HCT116 (cell line): ENCODE measurements around the gene CLIP2. TPM values are rescaled to one million over a fixed set of nuclear protein-coding genes. Genes with fewer than 3 reads are reported as not detected.
A peak's percentile ranks its signal among the peaks of the same experiment; 100 is the strongest.

Experiments
- ATAC-seq: fragments of 200-7000 bp; cut with Tn5 transposase; 2 replicates; pipeline ENCODE4 v1.9.1; 2020; ENCODE audit warnings: mild to moderate bottlenecking, moderate library complexity
- BruUV-seq: library from RNA; stranded (reverse); fragments of 400-500 nt; replicated peaks from 2 replicates; lab custom pipeline; 2021; lab: Mats Ljungman, UMichigan
- CTCF ChIA-PET: fragments of 300-600 bp; sonication (Branson Sonifier 250); formaldehyde crosslinking; loops from one replicate; lab custom pipeline; 2021; ENCODE audit warnings: antibody characterized with exemption; lab: Charles Lee
- POLR2A ChIA-PET: fragments of 300-600, 350-600 bp; sonication (Branson Sonifier 250); formaldehyde crosslinking; loops from one replicate; lab custom pipeline; 2021; ENCODE audit warnings: antibody characterized with exemption; lab: Charles Lee
- RAD21 ChIA-PET, 2 experiments: fragments of 300-600 bp; sonication (Branson Sonifier 250); formaldehyde crosslinking; loops; one replicate each; lab custom pipeline; 2023; ENCODE audit warnings: low total read pairs in 2 of 2; ENCODE audit not compliant: uncharacterized antibody in 2 of 2, unreplicated experiment in 2 of 2, low non-redundant PET in 1 of 2; lab: Charles Lee
- DNase-seq: peaks from one replicate; pipeline ENCODE4 v3.0.0-alpha.2; 2010; ENCODE audit warnings: low read depth, low spot score
- H2AFZ ChIP-seq: fragments of 200-600 bp; shearing (Covaris generic), sonication (generic); 2 replicates; pipeline ENCODE4 v1.6.1; 2017; ENCODE audit warnings: low read depth, mixed run types, mixed read lengths, antibody characterized with exemption, low read length; ENCODE audit not compliant: poor library complexity, severe bottlenecking
- H3K27ac ChIP-seq: 2 replicates; pipeline ENCODE4 v1.5.1; 2012; ENCODE audit warnings: low read depth, low read length
- H3K27me3 ChIP-seq: fragments of 200-600 bp; sonication (generic); 2 replicates; pipeline ENCODE4 v1.6.1; 2016; ENCODE audit warnings: mixed run types, low read length, mixed read lengths; ENCODE audit not compliant: insufficient read depth
- H3K36me3 ChIP-seq, 2 experiments: fragments of 200-500 bp in 1 of 2; fragments of 200-600 bp in 1 of 2; sonication (Bioruptor generic) in 1 of 2; sonication (generic) in 1 of 2; 2 replicates each; pipeline versions ENCODE4 v1.5.1 to v1.6.1; 2014 to 2016; ENCODE audit warnings: low read length in 2 of 2, inconsistent platforms in 1 of 2, mixed read lengths in 1 of 2, mixed run types in 1 of 2; ENCODE audit not compliant: insufficient read depth in 2 of 2, control insufficient read depth in 1 of 2
- H3K4me1 ChIP-seq, 2 experiments: fragments of 200-600 bp in 1 of 2; sonication (generic) in 1 of 2; 2 replicates each; pipeline versions ENCODE4 v1.5.1 to v1.6.1; 2012 to 2017; ENCODE audit warnings: low read length in 2 of 2, inconsistent platforms in 1 of 2, mild to moderate bottlenecking in 1 of 2, mixed read lengths in 1 of 2, mixed run types in 1 of 2, moderate library complexity in 1 of 2; ENCODE audit not compliant: insufficient read depth in 2 of 2, control insufficient read depth in 1 of 2
- H3K4me2 ChIP-seq: fragments of 200-600 bp; sonication (generic); 2 replicates; pipeline ENCODE4 v1.6.1; 2017; ENCODE audit warnings: mixed run types, low read length, mixed read lengths
- H3K4me3 ChIP-seq, 2 experiments: fragments of 200-600 bp in 1 of 2; sonication (generic) in 1 of 2; replicated peaks in 1 of 2; 2 replicates each; pipeline ENCODE4 v1.5.1; 2011 to 2016; ENCODE audit warnings: low read length in 2 of 2, control low read depth in 1 of 2, low read depth in 1 of 2, mild to moderate bottlenecking in 1 of 2, mixed read lengths in 1 of 2, mixed run types in 1 of 2
- H3K79me2 ChIP-seq: fragments of 200-600 bp; sonication (generic); 2 replicates; pipeline ENCODE4 v1.6.1; 2017; ENCODE audit warnings: mild to moderate bottlenecking, mixed run types, low read length, moderate library complexity, mixed read lengths; ENCODE audit not compliant: insufficient read depth
- H3K9ac ChIP-seq: fragments of 200-600 bp; sonication (generic); 2 replicates; pipeline ENCODE4 v1.6.1; 2016; ENCODE audit warnings: low read length, mixed read lengths
- H3K9me2 ChIP-seq: fragments of 200-600 bp; sonication (generic), shearing (Covaris generic); 2 replicates; pipeline ENCODE4 v1.6.1; 2017; ENCODE audit warnings: mixed run types, mild to moderate bottlenecking, moderate library complexity; ENCODE audit not compliant: insufficient read depth
- H3K9me3 ChIP-seq, 2 experiments: fragments of 200-500 bp in 1 of 2; fragments of 200-600 bp in 1 of 2; sonication (Bioruptor generic) in 1 of 2; sonication (generic) in 1 of 2; 2 replicates each; pipeline ENCODE4 v1.6.1; 2014 to 2017; ENCODE audit warnings: low read length in 2 of 2, mixed read lengths in 2 of 2, inconsistent platforms in 1 of 2, low read depth in 1 of 2, mild to moderate bottlenecking in 1 of 2, mixed run types in 1 of 2, moderate library complexity in 1 of 2; ENCODE audit not compliant: control insufficient read depth in 1 of 2, insufficient read depth in 1 of 2
- H4K20me1 ChIP-seq: fragments of 200-600 bp; sonication (generic), shearing (Covaris generic); 2 replicates; pipeline ENCODE4 v1.6.1; 2017; ENCODE audit warnings: mixed run types, mild to moderate bottlenecking, moderate library complexity; ENCODE audit not compliant: insufficient read depth
- CBX3 ChIP-seq: IDR thresholded peaks from 2 replicates; pipeline ENCODE4 v1.6.1; 2012; ENCODE audit warnings: low read depth
- CEBPB ChIP-seq: IDR thresholded peaks from 2 replicates; pipeline ENCODE4 v1.6.1; 2012; ENCODE audit warnings: low read depth
- EGR1 ChIP-seq: IDR thresholded peaks from 2 replicates; pipeline ENCODE4 v1.6.1; 2012; ENCODE audit warnings: low read depth
- ELF1 ChIP-seq: IDR thresholded peaks from 2 replicates; pipeline ENCODE4 v1.6.1; 2012; ENCODE audit warnings: low read depth, borderline replicate concordance
- EZH2 ChIP-seq: fragments of 200-600 bp; sonication (generic); IDR thresholded peaks from 2 replicates; pipeline ENCODE4 v1.6.1; 2017; ENCODE audit warnings: antibody characterized with exemption, mixed run types
- EZH2phosphoT487 ChIP-seq: fragments of 200-600 bp; IDR thresholded peaks from 2 replicates; pipeline ENCODE4 v1.6.1; 2018; ENCODE audit warnings: antibody characterized with exemption, borderline replicate concordance
- FOSL1 ChIP-seq: IDR thresholded peaks from 2 replicates; pipeline ENCODE4 v1.6.1; 2012; ENCODE audit warnings: low read depth
- MAX ChIP-seq: IDR thresholded peaks from 2 replicates; pipeline ENCODE4 v1.6.1; 2012
- POLR2AphosphoS5 ChIP-seq: IDR thresholded peaks from 2 replicates; pipeline ENCODE4 v1.6.1; 2011; ENCODE audit warnings: mild to moderate bottlenecking, low read depth, low read length, moderate library complexity
- RAD21 ChIP-seq: IDR thresholded peaks from 2 replicates; pipeline ENCODE4 v1.6.1; 2012; ENCODE audit warnings: low read depth, mild to moderate bottlenecking
- SIN3A ChIP-seq: IDR thresholded peaks from 2 replicates; pipeline ENCODE4 v1.6.1; 2012; ENCODE audit warnings: low read depth
- TCF7L2 ChIP-seq: IDR thresholded peaks from 2 replicates; pipeline ENCODE4 v1.7.0; 2011; ENCODE audit warnings: borderline replicate concordance, inconsistent platforms; ENCODE audit not compliant: insufficient read depth, insufficient read length; ENCODE audit errors: extremely low read depth
- YY1 ChIP-seq: IDR thresholded peaks from 2 replicates; pipeline ENCODE4 v1.6.1; 2011; ENCODE audit warnings: low read length, low read depth, moderate library complexity, mild to moderate bottlenecking; ENCODE audit not compliant: insufficient replicate concordance; ENCODE audit errors: extremely low read depth
- ZBTB33 ChIP-seq: IDR thresholded peaks from 2 replicates; pipeline ENCODE4 v1.6.1; 2011; ENCODE audit warnings: mild to moderate bottlenecking, low read length, moderate library complexity; ENCODE audit not compliant: insufficient replicate concordance; ENCODE audit errors: extremely low read depth
- ZFX ChIP-seq: fragments of 450-650 bp; IDR thresholded peaks from 2 replicates; pipeline ENCODE4 v1.6.1; 2017
- ZNF274 ChIP-seq: fragments of 200-500 bp; sonication (Bioruptor generic); IDR thresholded peaks from 2 replicates; pipeline ENCODE4 v1.6.1; 2014; ENCODE audit warnings: mild to moderate bottlenecking, low read depth, low read length, inconsistent platforms
- intact Hi-C: fragments of 100-400 bp; cut with micrococcal nuclease; formaldehyde crosslinking; loops from 2 replicates; pipeline ENCODE4 v1.10.0; 2022
- total RNA-seq: library from RNA; stranded (reverse); gene quantifications from one replicate; pipeline ENCODE4 v1.2.1, GENCODE V29; 2021; ENCODE audit not compliant: unreplicated experiment
- TF ChIP-seq, protein P1 (sequence below): IDR thresholded peaks from 2 replicates; pipeline ENCODE4 v1.6.1; 2012; ENCODE audit warnings: low read depth

Gene CLIP2
- total RNA-seq, 1 experiment from 2014 or later: 40.1 TPM

GRCh38 chr7:74297516-74298233 is 8.5 kb downstream of the CLIP2 start:
- peaks cover 64% of the 10 kb centered on the region for H3K79me2 ChIP-seq
- POLR2A ChIA-PET: interaction anchor here (1.0 kb wide), 1 partner anchor 528 kb away, joined by 3 read pairs; the partner anchor contains the start of gene CLDN3
- no peaks in the 10 kb centered on the region for H3K9me2 ChIP-seq

More at GRCh38 chr7:74297516-74298233, 8.5 kb downstream of the CLIP2 start:
- peaks cover 46 to 65% of the 10 kb centered on the region in 2 experiments for H3K4me1 ChIP-seq
- ChIA-PET CTCF (no interaction called here), RAD21 (interaction anchor here in 1 of 2 experiments (0.6 kb wide), 1 partner anchor 14 kb away, joined by 4 read pairs; no protein-coding TSS in a partner anchor)
- no peak for ATAC-seq
- no peak overlapping the region for H3K4me3 ChIP-seq
- no peak for DNase-seq
- TF ChIP-seq CEBPB: no peak
- TF ChIP-seq, protein P1, sequence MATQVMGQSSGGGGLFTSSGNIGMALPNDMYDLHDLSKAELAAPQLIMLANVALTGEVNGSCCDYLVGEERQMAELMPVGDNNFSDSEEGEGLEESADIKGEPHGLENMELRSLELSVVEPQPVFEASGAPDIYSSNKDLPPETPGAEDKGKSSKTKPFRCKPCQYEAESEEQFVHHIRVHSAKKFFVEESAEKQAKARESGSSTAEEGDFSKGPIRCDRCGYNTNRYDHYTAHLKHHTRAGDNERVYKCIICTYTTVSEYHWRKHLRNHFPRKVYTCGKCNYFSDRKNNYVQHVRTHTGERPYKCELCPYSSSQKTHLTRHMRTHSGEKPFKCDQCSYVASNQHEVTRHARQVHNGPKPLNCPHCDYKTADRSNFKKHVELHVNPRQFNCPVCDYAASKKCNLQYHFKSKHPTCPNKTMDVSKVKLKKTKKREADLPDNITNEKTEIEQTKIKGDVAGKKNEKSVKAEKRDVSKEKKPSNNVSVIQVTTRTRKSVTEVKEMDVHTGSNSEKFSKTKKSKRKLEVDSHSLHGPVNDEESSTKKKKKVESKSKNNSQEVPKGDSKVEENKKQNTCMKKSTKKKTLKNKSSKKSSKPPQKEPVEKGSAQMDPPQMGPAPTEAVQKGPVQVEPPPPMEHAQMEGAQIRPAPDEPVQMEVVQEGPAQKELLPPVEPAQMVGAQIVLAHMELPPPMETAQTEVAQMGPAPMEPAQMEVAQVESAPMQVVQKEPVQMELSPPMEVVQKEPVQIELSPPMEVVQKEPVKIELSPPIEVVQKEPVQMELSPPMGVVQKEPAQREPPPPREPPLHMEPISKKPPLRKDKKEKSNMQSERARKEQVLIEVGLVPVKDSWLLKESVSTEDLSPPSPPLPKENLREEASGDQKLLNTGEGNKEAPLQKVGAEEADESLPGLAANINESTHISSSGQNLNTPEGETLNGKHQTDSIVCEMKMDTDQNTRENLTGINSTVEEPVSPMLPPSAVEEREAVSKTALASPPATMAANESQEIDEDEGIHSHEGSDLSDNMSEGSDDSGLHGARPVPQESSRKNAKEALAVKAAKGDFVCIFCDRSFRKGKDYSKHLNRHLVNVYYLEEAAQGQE: no peak
- TF ChIP-seq RAD21: no peak
- TF ChIP-seq ZFX: no peak
- no peak for TF ChIP-seq ZNF274
- no peak for TF ChIP-seq YY1
- no peak for TF ChIP-seq EZH2
- TF ChIP-seq CBX3: no peak
- TF ChIP-seq EZH2phosphoT487: no peak
- TF ChIP-seq EGR1: no peak
- TF ChIP-seq POLR2AphosphoS5: no peak
- no peak for TF ChIP-seq ELF1
- no peak for TF ChIP-seq SIN3A
- no peak for TF ChIP-seq ZBTB33
- no peak for TF ChIP-seq MAX
- TF ChIP-seq TCF7L2: no peak
- no peak for TF ChIP-seq FOSL1
- no TSS peak for BruUV-seq
- H3K9ac ChIP-seq: no peak overlapping the region
- no peaks in the 10 kb centered on the region for H3K9me3 ChIP-seq
- no peak overlapping the region; the same call in 1 of the 2 replicates for H3K27ac ChIP-seq
- no peak overlapping the region for H2AFZ ChIP-seq
- no peaks in the 10 kb centered on the region for H3K27me3 ChIP-seq
- intact Hi-C loops: no loop called here
- H3K4me2 ChIP-seq: peak overlapping the region; percentile 23; the same call in 1 of the 2 replicates
- no peaks in the 10 kb centered on the region for H4K20me1 ChIP-seq
- no peaks in the 10 kb centered on the region for H3K36me3 ChIP-seq
